HG03097 (cell line): Measurements from ENCODE around the gene TMEM134.
"Not testable (repeated sequence)": the region's sequence is repeated elsewhere in the genome, so short reads cannot be mapped to it uniquely, and the experiment has no call there.

Experiments
- ATAC-seq: cut with Tn5 transposase; IDR thresholded peaks from one replicate; pipeline ENCODE4 v1.9.1; 2021; ENCODE audit not compliant: unreplicated experiment, low FRiP score

TMEM134 gene, protein sequence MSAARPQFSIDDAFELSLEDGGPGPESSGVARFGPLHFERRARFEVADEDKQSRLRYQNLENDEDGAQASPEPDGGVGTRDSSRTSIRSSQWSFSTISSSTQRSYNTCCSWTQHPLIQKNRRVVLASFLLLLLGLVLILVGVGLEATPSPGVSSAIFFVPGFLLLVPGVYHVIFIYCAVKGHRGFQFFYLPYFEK

DNA sequence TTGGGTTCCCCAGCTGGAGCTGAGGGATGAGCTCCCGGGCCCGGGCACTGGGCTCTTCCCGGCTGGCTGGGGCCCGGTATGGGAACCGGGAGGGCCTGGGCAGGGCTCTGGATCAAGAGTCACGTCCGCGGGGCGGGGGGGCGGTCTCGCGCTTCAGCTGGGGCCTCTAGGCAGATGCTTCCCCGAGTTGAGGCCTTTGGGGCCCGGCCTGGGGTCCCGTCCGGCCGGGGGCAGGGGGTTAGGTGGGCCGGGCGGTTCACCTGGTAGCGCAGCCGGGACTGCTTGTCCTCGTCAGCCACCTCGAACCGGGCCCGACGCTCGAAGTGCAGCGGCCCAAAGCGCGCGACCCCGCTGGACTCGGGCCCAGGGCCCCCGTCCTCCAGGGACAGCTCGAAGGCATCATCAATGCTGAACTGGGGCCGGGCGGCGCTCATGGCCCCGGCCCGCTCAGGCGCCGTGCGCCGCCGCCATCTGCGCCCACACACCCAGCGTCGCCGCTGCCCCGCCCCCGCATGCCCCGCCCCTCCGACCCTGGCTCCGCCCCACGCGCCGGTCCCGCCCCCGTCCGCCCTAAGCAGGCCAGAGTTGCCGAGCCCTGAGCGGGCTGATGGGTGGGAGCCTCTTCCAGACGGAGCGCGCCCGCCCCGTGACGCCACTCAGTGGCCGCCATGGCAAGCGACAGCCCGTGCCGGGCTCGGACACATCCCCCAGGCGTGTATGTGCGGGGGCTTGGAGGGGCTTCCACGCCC, at the start of gene TMEM134:
TMEM134 (minus strand) TSS at position 493 of the 749 bp plus-strand sequence; CDS start at position 434, 59 bp downstream.
- ATAC-seq: peak; percentile 58

DNA sequence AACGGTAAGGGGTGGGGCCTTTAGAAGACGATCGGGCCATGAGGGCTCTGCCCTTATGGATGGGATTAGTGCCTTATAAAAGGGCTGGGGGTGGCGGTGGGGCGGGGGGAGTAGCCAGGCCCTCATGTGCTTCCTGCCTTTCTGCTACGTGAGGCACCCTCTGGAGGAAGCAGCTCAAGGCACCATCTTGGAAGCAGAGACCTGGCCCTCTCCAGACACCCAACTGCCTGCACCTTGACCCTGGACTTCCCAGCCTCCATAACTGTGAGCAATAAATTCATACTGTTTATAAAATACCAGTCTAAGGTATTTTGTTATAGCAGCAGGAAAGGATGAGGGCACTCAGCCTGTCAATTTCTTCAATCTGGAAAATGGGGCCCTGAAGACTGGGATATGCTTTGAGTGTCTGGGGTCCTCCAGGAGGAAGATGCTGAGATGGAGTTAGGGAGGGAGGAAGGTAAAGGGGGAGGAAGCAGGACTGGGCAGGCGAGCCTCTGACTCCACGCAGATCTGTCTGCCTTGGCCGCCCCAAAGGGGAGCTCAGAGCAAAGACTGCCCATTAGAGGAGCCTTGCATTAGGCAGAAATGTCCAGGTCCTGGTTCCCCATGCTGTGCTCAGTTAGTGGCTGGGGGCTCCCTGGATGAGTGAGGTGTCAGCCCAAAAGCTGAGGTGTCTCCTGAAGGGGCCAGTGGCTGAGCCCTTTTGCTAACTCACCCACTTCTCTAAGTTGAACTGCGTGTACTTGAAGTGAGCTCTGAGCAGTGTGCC, 48.9 kb upstream of the TMEM134 start:
- ATAC-seq: no peak

GRCh38 chr11:67516806-67517205, 47.8 kb upstream of the TMEM134 start:
- ATAC-seq: no peak

DNA sequence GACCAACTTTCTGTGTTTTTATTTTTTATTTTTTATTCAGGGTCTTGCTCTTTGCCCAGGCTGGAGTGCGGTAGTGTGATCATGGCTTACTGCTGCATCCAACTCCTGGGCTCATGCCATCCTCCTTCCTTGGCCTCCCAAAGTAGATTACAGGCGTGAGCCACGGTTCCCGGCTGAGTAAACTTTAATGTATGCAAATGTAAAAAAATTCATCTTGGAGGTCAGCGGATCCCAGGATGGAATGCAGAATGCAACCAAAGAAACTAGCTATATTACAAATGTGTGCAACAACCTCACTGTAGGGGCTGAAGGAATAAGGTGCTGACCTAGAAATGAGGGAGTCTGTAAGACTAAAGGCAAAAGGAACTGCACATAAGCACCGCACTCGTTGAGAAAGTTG, 45.1 kb upstream of the TMEM134 start:
- ATAC-seq: no peak

DNA sequence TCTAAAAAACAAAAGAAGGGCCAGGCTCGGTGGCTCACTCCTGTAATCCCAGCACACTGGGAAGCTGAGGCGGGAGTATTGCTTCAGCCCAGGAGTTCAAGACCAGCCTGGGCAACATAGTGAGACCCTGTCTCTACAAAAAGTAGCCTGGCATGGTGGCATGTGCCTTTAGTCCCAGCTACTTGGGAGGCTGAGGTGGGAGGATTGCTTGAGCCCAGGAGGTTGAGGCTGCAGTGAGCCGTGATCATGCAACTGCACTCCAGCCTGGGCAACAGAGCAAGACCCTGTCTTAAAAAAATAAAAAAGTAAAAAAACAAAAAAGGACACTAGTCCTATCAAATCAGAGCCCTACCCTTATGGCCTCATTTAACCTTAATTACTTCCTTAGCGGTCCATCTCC, 42.5 kb upstream of the TMEM134 start:
- ATAC-seq: not testable (repeated sequence)

DNA sequence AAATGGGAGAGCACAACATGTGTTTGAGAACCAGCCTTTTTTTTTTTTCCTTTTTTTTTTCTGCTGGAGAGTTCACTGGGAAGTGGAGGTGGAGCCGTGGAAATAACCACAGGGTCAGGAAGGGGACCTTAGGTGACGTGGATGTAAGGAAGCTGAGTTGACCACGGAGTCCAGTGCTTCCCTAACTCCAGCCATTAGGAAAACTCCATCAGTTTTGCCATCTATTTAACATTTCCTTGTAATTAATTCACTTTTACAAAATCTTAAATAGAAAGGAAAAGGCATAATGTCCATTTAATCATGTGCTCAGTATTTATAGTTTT, 40.9 kb upstream of the TMEM134 start:
- ATAC-seq: no peak

DNA sequence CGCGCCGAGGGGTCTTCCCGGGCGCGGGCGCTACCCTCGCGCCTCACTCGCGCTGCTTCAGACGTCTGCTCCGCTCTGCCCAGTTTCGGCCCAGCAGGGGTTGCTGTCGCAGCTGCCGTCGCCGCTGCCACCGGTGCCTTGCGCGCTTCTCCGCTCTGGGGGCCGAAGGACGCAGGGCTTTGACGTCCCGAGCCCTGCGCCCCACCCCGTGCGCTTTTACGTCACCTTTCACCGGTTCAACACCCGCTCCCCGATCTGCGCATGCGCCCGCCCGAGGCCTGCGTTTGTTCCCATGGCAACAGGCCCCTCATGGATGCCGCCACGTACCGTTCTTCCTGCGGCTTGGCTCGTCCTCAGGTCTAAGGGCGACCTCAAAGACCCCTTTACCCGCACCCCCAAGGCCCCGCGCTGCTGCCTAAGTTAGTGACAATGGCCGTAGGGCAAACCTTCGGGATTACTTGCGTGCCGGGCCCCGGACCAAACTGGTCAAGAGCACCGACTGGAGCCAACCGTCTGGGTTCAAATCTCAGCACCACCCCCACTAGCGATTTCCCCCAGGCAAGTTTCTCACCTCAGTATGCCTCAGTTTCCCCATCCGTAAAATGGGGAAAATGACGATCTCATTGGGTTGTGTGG, 39.6 kb upstream of the TMEM134 start:
- ATAC-seq: peak; percentile 30

GRCh38 chr11:67507864-67508485, 38.9 kb upstream of the TMEM134 start, which contains the start of gene CDK2AP2:
Gene CDK2AP2, minus strand, starts transcription at chr11:67508162. Its CDS starts 80 bp downstream, at chr11:67508082.
- ATAC-seq: peak; percentile 63

DNA sequence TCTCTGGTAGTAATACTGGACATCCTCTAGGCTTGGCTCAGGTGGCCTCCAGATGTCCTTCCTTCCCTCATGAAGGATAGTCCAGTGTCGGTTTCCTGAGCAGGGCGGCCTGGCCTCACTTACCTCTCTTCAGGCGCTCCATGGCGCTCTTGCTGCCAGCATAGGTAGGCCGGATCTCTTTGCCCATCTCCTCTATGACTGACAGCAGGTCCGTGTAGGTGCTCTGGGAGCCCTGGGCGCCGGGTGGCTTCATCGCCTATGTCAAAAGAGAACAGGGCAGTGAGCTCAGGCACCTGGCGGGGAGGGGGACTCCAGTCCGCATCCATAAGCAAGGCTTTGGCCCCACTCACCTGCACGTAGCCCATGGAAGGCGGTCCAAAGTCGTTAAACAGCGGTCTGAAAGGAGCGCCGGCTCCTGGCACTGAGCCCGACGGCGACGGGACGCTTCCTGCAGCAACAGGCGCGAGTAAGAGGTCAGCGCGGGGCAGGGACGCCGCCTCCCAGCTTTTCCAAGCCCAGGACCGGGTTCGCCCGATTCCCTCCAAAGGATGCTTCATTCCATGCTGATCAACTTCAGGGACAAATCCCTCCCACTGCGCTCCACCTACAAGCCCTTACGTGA, 38.3 kb upstream of the TMEM134 start:
- no peak for ATAC-seq

GRCh38 chr11:67506426-67507051, 37.5 kb upstream of the TMEM134 start:
- no peak for ATAC-seq

DNA sequence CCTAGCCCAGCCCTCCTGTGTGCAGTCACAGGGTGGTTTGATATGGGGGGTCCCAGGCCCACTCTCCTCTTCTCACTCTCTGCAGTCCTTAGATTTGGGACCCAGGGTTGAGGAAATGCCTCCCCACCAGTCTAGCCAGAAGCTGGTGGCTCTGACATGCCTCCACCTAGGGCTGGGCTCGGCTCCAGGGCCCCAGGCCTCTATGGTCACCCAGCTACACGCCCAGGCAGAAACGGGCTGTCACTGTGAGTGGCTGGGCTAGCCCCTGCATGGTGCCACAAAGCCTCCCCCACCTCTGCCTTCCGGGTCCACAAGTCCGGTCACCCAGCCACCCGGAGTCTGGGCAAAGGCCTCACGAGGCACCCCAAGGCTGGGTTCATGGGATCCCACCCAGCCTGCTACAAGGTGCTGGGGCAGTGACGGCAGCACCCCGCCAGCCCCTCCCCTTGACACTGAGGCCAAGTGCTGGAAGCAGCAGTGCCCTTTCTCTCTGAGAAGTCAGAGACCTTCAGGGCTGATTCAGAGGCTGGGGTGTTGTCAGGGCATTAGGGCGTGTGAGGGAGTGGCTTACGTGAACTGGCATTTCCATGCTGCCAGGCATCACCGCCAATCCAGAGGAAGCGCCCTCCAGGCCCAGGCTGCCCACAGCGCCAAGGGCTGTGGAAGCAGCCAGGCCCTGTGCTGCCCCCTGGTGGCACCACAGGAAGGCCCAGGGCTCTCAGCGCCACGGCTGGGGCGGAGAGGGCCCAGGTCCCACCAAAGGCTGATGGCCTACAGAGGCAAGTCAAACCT, 36.8 kb upstream of the TMEM134 start:
- ATAC-seq: no peak

- no peak for ATAC-seq
Measured at GRCh38 chr11:67504950-67505581, 36.0 kb upstream of the TMEM134 start, which contains the start of gene PITPNM1. Gene PITPNM1, minus strand, starts transcription at chr11:67505363. Its CDS starts 1,183 bp downstream, at chr11:67504180.

DNA sequence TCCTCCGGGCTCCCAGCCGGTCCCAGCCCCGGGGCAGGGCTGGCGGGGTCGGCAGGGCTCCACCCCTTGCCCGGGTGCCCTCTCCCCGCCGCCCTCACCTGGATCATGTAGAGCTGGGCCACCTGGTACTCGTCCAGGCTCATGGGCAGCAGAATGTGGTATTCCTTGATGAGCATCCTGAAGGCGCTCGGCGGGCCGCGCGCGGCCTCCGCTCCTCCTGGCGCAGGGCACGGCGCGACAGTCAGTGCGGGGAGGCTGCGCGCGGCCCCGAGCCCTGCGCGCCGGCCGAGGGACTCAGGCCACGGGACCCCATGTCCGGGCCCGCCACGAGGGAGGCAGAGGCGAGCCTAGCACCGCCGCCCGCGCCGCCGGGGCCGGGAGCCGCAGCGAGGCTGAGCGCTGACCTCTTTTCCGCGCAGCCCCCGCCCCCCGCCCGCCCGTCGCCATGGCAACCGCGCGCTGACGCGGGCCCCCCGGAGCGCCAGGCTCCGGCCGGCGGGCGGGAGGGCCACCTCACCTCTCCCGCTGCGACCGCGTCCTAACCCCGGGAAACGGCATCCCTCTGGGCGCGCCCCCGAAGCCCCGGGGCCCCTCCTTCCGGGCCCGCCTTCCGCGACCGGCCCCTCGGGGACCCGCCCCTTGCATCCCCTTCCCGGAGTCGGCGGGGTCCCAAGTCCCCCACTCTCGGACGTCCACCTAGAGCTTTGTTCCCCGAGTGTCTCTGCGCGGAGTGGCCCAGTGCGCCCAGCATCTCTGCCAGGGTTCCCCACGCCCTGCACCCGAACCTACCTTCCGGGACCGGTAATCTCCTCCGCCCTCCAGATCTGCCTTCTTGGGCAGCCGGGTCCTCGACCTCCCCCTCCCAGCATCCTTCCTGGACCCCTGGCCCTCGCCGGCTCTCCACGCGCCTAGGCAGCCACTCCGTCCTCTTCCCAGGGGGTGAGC, 35.2 kb upstream of the TMEM134 start:
- no peak for ATAC-seq

DNA sequence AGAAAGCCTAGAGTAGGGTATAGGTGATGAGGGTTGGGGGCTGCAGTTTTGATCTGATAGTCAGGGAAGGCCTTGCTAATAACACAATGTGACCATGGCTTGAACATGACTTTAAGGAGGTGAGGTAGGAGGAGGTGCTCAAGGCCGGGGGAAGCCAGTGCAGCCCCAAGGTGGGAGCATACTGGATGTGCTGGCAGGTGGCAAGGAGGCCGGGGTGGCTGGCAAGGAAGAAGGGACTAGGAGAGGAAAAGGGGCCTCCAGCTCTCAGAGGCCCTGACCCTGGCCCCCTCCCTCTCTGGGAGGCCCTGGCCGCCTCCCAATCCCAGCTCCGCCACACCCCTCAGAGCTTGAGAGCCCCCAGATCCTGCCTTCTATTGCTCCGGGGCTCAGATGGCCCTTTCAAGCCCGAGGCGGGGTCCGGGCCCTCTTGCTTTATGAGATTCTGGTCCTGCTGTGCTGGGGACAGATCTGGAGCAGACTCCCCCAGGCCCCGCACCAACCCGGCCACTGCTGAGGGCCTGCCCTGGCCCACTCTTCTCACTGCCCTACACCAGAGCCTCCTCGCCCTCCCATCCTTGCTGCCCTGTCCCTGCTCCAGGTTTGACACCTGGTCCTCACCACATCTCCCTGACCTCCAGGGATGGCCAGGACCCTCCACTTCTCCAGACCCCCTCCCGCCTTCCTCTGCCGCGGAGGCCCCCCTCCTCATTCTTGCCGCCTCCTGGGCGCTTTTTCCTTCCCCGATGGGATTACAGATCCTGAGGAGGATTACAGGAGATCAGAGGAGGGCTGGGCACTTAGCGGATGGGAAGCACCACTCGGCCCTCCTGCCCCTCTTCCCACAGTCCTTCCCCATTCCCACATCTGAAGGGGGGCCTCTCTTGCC, 34.3 kb upstream of the TMEM134 start:
- ATAC-seq: no peak

GRCh38 chr11:67502328-67502979, 33.4 kb upstream of the TMEM134 start:
- ATAC-seq: no peak

GRCh38 chr11:67501854-67502253, 32.8 kb upstream of the TMEM134 start:
- ATAC-seq: no peak
